ENCODE data around the gene MIB2. TPM values are rescaled to one million over a fixed set of nuclear protein-coding genes. Genes with fewer than 3 reads are reported as not detected.

The MIB2 gene
- total and polyA plus RNA-seq, 4 donors: 27.0 to 100 (median 77.7) TPM

DNA sequence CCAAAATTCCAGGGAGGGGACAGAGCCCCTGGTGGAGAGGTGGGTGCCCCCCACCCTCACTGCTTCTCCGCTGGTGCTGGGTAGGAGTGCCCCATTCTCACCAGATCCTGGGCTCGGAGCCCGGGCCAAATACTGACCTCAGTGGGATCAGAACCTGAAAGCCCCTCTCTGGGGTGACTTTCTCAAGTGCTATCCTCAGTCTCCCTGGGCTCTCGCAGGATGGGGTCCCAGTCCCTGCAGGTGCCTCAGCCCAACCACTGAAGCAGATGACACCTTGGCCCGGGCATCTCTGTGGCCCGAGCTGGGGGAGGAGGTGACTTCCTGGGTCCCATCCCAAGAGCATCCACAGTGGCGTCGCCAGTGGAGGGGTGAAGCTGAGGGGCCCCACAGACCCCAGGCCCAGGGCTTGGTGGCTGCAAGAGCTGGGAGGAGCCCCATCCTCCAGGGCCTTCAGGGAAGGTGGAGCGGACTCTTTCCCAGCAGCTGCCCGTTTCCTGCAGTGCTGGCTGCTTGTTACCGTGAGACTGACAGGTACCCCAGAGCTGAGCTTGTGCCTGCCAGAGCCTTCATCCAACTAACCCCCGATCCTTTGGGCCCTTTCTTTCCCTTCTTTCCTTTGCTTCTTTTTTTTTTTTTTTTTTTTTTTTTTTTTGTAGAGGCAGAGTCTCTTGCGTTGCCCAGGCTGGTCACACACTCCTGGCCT lies 11.5 kb upstream of the MIB2 start:
- Histone ChIP-seq H3K9me3 (ENCODE audit: control insufficient read depth, insufficient read depth, low read length) (no peaks in the 10 kb centered on the region), H3K27me3 (ENCODE audit: control insufficient read depth, insufficient read depth, low read length) (peaks cover 12% of the 10 kb centered on the region), H3K4me3 (ENCODE audit: low read depth, low read length) (no peak overlapping the region), H3K4me1 (ENCODE audit: control insufficient read depth, insufficient read depth, low read length) (peaks cover 27% of the 10 kb centered on the region), H3K27ac (ENCODE audit: low read depth, low read length) (no peak overlapping the region), H3K36me3 (ENCODE audit: control insufficient read depth, insufficient read depth, low read length) (peaks cover 32% of the 10 kb centered on the region)
- 82% methylated on average over 12 of the region's 13 CpGs for WGBS (ENCODE audit: insufficient coverage)
- no peak for DNase-seq (ENCODE audit: low read depth in 4 of 6, low spot score in 6 of 6)

DNA sequence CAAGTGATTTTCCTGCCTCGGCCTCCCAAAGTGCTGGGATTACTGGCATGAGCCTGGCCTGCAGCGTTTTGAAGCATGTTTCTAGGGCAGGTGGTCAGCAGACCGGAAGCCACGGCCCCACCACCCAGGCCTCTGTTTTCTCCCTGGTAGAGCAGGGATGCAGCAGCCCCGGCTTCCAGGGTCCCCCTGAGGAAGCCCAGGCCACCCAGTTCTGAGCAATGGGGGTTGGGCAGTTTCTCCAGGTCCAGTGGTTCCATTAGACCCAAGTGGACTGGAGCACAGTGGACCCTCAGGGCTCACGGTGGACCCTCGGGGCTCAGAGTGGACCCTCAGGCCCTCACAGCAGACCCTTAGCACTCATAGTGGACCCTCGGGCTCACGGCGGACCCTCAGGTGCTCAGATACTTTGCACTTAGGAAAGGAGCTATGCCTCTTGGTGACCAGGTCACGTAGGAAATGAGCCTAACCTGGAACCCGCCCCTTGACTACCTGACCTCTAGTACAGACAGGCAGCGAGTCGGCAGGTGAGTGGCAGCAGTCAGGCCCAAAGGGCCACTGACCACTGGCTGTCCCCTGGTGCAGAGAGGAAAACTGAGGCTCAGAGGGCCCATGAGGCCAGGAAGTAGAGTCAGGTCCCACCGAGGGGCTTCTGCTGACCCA lies 10.8 kb upstream of the MIB2 start:
- H3K4me1 ChIP-seq (ENCODE audit: control insufficient read depth, insufficient read depth, low read length): peaks cover 22% of the 10 kb centered on the region
- peaks cover 7% of the 10 kb centered on the region for H3K27me3 ChIP-seq (ENCODE audit: control insufficient read depth, insufficient read depth, low read length)
- H3K4me3 ChIP-seq (ENCODE audit: low read depth, low read length): no peak overlapping the region
- no peak overlapping the region for H3K27ac ChIP-seq (ENCODE audit: low read depth, low read length)
- H3K36me3 ChIP-seq (ENCODE audit: control insufficient read depth, insufficient read depth, low read length): peaks cover 32% of the 10 kb centered on the region
- DNase-seq (ENCODE audit: low read depth in 4 of 6, low spot score in 6 of 6): no peak
- no peaks in the 10 kb centered on the region for H3K9me3 ChIP-seq (ENCODE audit: control insufficient read depth, insufficient read depth, low read length)
- 85% methylated on average over 11 of the region's 15 CpGs for WGBS (ENCODE audit: insufficient coverage)

- Histone ChIP-seq H3K4me1 (ENCODE audit: control insufficient read depth, insufficient read depth, low read length) (peaks cover 22% of the 10 kb centered on the region), H3K9me3 (ENCODE audit: control insufficient read depth, insufficient read depth, low read length) (no peaks in the 10 kb centered on the region), H3K27me3 (ENCODE audit: control insufficient read depth, insufficient read depth, low read length) (peaks cover 7% of the 10 kb centered on the region), H3K36me3 (ENCODE audit: control insufficient read depth, insufficient read depth, low read length) (peaks cover 32% of the 10 kb centered on the region), H3K4me3 (ENCODE audit: low read depth, low read length) (no peak overlapping the region), H3K27ac (ENCODE audit: low read depth, low read length) (no peak overlapping the region)
- WGBS (ENCODE audit: insufficient coverage): 76% methylated on average over 13 of the region's 14 CpGs
- no peak for DNase-seq (ENCODE audit: low read depth in 4 of 6, low spot score in 6 of 6)
Observed at GRCh38 chr1:1605034-1605591, 10.2 kb upstream of the MIB2 start.

- Histone ChIP-seq H3K27me3 (ENCODE audit: control insufficient read depth, insufficient read depth, low read length) (peaks cover 5% of the 10 kb centered on the region), H3K27ac (ENCODE audit: low read depth, low read length) (no peak overlapping the region), H3K9me3 (ENCODE audit: control insufficient read depth, insufficient read depth, low read length) (no peaks in the 10 kb centered on the region), H3K4me1 (ENCODE audit: control insufficient read depth, insufficient read depth, low read length) (peaks cover 16% of the 10 kb centered on the region), H3K4me3 (ENCODE audit: low read depth, low read length) (no peak overlapping the region), H3K36me3 (ENCODE audit: control insufficient read depth, insufficient read depth, low read length) (peaks cover 35% of the 10 kb centered on the region)
- 89% methylated on average over 16 of the region's 17 CpGs for WGBS (ENCODE audit: insufficient coverage)
- no peak for DNase-seq (ENCODE audit: low read depth in 4 of 6, low spot score in 6 of 6)
Observed at GRCh38 chr1:1605724-1606123, 9.6 kb upstream of the MIB2 start.

DNA sequence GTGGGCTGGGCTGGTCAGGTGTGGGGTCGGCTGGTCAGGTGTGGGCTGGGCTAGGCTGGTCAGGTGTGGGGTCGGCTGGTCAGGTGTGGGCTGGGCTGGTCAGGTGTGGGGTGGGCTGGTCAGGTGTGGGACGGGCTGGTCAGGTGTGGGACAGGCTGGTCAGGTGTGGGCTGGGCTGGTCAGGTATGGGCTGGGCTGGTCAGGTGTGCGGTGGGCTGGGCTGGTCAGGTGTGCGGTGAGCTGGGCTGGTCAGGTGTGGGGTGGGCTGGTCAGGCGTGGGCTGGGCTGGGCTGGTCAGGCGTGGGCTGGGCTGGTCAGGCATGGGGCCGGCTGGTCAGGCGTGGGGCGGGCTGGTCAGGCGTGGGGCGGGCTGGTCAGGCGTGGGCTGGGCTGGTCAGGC lies 9.1 kb upstream of the MIB2 start:
- peaks cover 35% of the 10 kb centered on the region for H3K36me3 ChIP-seq (ENCODE audit: control insufficient read depth, insufficient read depth, low read length)
- no peak overlapping the region for H3K4me3 ChIP-seq (ENCODE audit: low read depth, low read length)
- H3K27ac ChIP-seq (ENCODE audit: low read depth, low read length): no peak overlapping the region
- DNase-seq (ENCODE audit: low read depth in 4 of 6, low spot score in 6 of 6): no peak
- H3K4me1 ChIP-seq (ENCODE audit: control insufficient read depth, insufficient read depth, low read length): peaks cover 11% of the 10 kb centered on the region
- H3K9me3 ChIP-seq (ENCODE audit: control insufficient read depth, insufficient read depth, low read length): no peaks in the 10 kb centered on the region
- no peaks in the 10 kb centered on the region for H3K27me3 ChIP-seq (ENCODE audit: control insufficient read depth, insufficient read depth, low read length)
- WGBS (ENCODE audit: insufficient coverage): 94% methylated on average over 12 of the region's 13 CpGs

GRCh38 chr1:1609822-1610485 lies 5.3 kb upstream of the MIB2 start:
- Histone ChIP-seq H3K9me3 (ENCODE audit: control insufficient read depth, insufficient read depth, low read length) (no peaks in the 10 kb centered on the region), H3K4me1 (ENCODE audit: control insufficient read depth, insufficient read depth, low read length) (peaks cover 18% of the 10 kb centered on the region), H3K27ac (ENCODE audit: low read depth, low read length) (no peak overlapping the region), H3K36me3 (ENCODE audit: control insufficient read depth, insufficient read depth, low read length) (peaks cover 11% of the 10 kb centered on the region), H3K27me3 (ENCODE audit: control insufficient read depth, insufficient read depth, low read length) (no peaks in the 10 kb centered on the region), H3K4me3 (ENCODE audit: low read depth, low read length) (no peak overlapping the region)
- WGBS (ENCODE audit: insufficient coverage): 86% methylated on average over 8 of the region's 12 CpGs
- DNase-seq (ENCODE audit: low read depth in 4 of 6, low spot score in 6 of 6): no peak

GRCh38 chr1:1610796-1611195 lies 4.5 kb upstream of the MIB2 start:
- DNase-seq (ENCODE audit: low read depth in 4 of 6, low spot score in 6 of 6): no peak
- peaks cover 19% of the 10 kb centered on the region for H3K4me1 ChIP-seq (ENCODE audit: control insufficient read depth, insufficient read depth, low read length)
- H3K27me3 ChIP-seq (ENCODE audit: control insufficient read depth, insufficient read depth, low read length): no peaks in the 10 kb centered on the region
- peak overlapping the region; percentile 2 for H3K27ac ChIP-seq (ENCODE audit: low read depth, low read length)
- WGBS (ENCODE audit: insufficient coverage): 85% methylated on average over 9 of the region's 9 CpGs
- peaks cover 11% of the 10 kb centered on the region for H3K36me3 ChIP-seq (ENCODE audit: control insufficient read depth, insufficient read depth, low read length)
- no peaks in the 10 kb centered on the region for H3K9me3 ChIP-seq (ENCODE audit: control insufficient read depth, insufficient read depth, low read length)
- H3K4me3 ChIP-seq (ENCODE audit: low read depth, low read length): no peak overlapping the region

DNA sequence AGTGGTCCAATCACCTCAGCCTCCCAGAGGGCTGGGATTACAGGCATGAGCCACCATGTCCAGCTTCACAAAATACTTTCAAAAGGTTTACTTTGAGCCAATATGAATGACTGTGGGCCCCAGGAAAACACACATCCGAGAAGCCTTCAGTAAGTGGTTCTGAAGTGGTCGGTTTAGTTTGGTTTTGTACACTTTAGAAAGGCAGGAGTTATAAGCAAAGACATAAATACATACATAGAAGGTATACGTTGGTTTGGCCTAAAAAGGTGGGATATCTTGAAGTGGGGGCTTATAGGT lies 3.2 kb upstream of the MIB2 start:
- no peak overlapping the region for H3K4me3 ChIP-seq (ENCODE audit: low read depth, low read length)
- H3K27ac ChIP-seq (ENCODE audit: low read depth, low read length): no peak overlapping the region
- no peaks in the 10 kb centered on the region for H3K9me3 ChIP-seq (ENCODE audit: control insufficient read depth, insufficient read depth, low read length)
- H3K27me3 ChIP-seq (ENCODE audit: control insufficient read depth, insufficient read depth, low read length): no peaks in the 10 kb centered on the region
- H3K36me3 ChIP-seq (ENCODE audit: control insufficient read depth, insufficient read depth, low read length): peaks cover 15% of the 10 kb centered on the region
- no peak for DNase-seq (ENCODE audit: low read depth in 4 of 6, low spot score in 6 of 6)
- no CpG with 5 or more reads among the region's 3 CpGs for WGBS (ENCODE audit: insufficient coverage)
- H3K4me1 ChIP-seq (ENCODE audit: control insufficient read depth, insufficient read depth, low read length): peaks cover 28% of the 10 kb centered on the region

GRCh38 chr1:1613509-1614082 lies 1.7 kb upstream of the MIB2 start:
- no peaks in the 10 kb centered on the region for H3K9me3 ChIP-seq (ENCODE audit: control insufficient read depth, insufficient read depth, low read length)
- 94% methylated on average over 11 of the region's 11 CpGs for WGBS (ENCODE audit: insufficient coverage)
- DNase-seq (ENCODE audit: low read depth in 4 of 6, low spot score in 6 of 6): no peak
- H3K27me3 ChIP-seq (ENCODE audit: control insufficient read depth, insufficient read depth, low read length): no peaks in the 10 kb centered on the region
- no peak overlapping the region for H3K27ac ChIP-seq (ENCODE audit: low read depth, low read length)
- H3K4me1 ChIP-seq (ENCODE audit: control insufficient read depth, insufficient read depth, low read length): peaks cover 37% of the 10 kb centered on the region
- H3K4me3 ChIP-seq (ENCODE audit: low read depth, low read length): peak overlapping the region; percentile 99
- H3K36me3 ChIP-seq (ENCODE audit: control insufficient read depth, insufficient read depth, low read length): peaks cover 26% of the 10 kb centered on the region

Measured in spinal cord (tissue), 10 donors.